Sigmoid colon (tissue), 7 donors: Measurements from ENCODE around the gene PTER. TPM values are rescaled to one million over a fixed set of nuclear protein-coding genes. Genes with fewer than 3 reads are reported as not detected.

Source experiments
- DNase-seq: peaks from one replicate; pipeline ENCODE4 v3.0.0-alpha.2; 2019
- H3K27ac ChIP-seq, 4 donors: fragments of 200-600 bp; sonication (generic); one replicate each; pipeline ENCODE4 v1.5.1; 2016 to 2019; ENCODE audit warnings: mild to moderate bottlenecking in 1 of 4
- H3K27me3 ChIP-seq, 3 donors: fragments of 200-600 bp; sonication (generic); one replicate each; pipeline ENCODE4 v1.5.1; 2019; ENCODE audit warnings: mild to moderate bottlenecking in 1 of 3
- H3K36me3 ChIP-seq, 4 donors: fragments of 200-600 bp; sonication (generic); one replicate each; pipeline ENCODE4 v1.5.1; 2016 to 2019
- H3K4me1 ChIP-seq, 4 donors: fragments of 200-600 bp; sonication (generic); one replicate each; pipeline ENCODE4 v1.5.1; 2017 to 2019
- H3K4me3 ChIP-seq, 4 donors: fragments of 200-600 bp; sonication (generic); one replicate each; pipeline ENCODE4 v1.5.1; 2017 to 2019; ENCODE audit warnings: mild to moderate bottlenecking in 2 of 4, moderate library complexity in 1 of 4
- H3K9me3 ChIP-seq, 4 donors: fragments of 200-600 bp in 3 of 4; sonication (generic) in 3 of 4; one replicate each; pipeline versions ENCODE4 v1.5.1 to v1.6.1; 2013 to 2019
- EP300 ChIP-seq, 4 donors: sonication (generic); formaldehyde crosslinking; IDR thresholded peaks; one replicate each; pipeline ENCODE4 v1.6.1; 2017; ENCODE audit warnings: antibody characterized with exemption in 4 of 4
- POLR2A ChIP-seq, 2 donors: fragments of 450-650 bp; IDR thresholded peaks; one replicate each; pipeline ENCODE4 v1.6.1; 2016; ENCODE audit warnings: antibody characterized with exemption in 2 of 2, mild to moderate bottlenecking in 2 of 2, moderate library complexity in 2 of 2
- POLR2AphosphoS5 ChIP-seq, 4 donors: sonication (generic); formaldehyde crosslinking; IDR thresholded peaks; one replicate each; pipeline ENCODE4 v1.6.1; 2017; ENCODE audit warnings: antibody characterized with exemption in 4 of 4
- WGBS, 2 donors: extraction: QIAGEN DNeasy Blood & Tissue Kit; methylation state at CpG; one replicate each; pipeline ENCODE4 v1.1.7; 2013; 5-methylcytosine and 5-hydroxymethylcytosine counted together
- intact Hi-C: fragments of 100-400 bp; cut with DNase I; formaldehyde crosslinking; loops from one replicate; pipeline ENCODE4 v1.15.1; 2023
- polyA plus RNA-seq, 3 donors: library from polyadenylated mRNA; stranded (reverse); fragments of 200-250 nt; gene quantifications; one replicate each; pipeline ENCODE4 v1.2.3, GENCODE V29; 2013
- total RNA-seq, 4 donors: library from RNA; depleted of rRNA; stranded (reverse); fragments of >200 nt; gene quantifications; one replicate each; pipeline ENCODE4 v1.1.0, GENCODE V29; 2016
- TF ChIP-seq, protein P1 (sequence below), 4 experiments: fragments of 450-650 bp in 3 of 4; fragments of 200-600 bp in 1 of 4; IDR thresholded peaks; one replicate each; pipeline ENCODE4 v1.5.1; 2016 to 2019; ENCODE audit warnings: antibody characterized with exemption in 4 of 4, mild to moderate bottlenecking in 3 of 4, moderate library complexity in 2 of 4
- donor health status: healthy with polysubstance abuse.
- donor health status: Bipolar disorder and iron deficiency.
- donor health status: healthy.

Gene PTER
- total and polyA plus RNA-seq, 7 donors = 6.1 to 14.3 (median 9.0) TPM

DNA sequence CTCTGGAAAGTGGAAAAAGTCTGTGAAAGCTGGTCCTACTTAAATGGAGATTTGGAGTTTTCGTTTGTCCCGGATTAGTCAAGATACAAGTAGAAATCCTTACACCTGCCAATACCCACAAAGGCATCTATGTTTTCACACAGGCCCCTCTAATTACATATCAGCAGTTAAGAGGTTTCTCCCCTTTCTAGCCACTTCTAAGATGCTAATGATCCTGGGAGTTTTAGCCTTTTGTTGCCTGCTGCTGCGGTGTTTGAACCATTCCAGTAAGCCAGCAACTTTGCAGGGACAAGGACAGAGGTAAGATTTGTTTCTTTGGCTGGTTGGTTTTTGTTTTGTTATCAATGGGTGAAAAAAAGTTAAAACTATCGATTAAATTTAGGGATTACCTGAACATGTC is 90.6 kb downstream of the PTER start:
- WGBS, 2 donors = 81 to 93% methylated on average over 4 of the region's 4 CpGs
- intact Hi-C loops = no loop called here
- no peak for DNase-seq
- Histone ChIP-seq H3K27me3 (peaks cover 0 to 4% (median 0%) of the 10 kb centered on the region in 3 donors), H3K4me3 (no peak overlapping the region), H3K4me1 (no peaks in the 10 kb centered on the region), H3K9me3 (no peaks in the 10 kb centered on the region), H3K36me3 (no peaks in the 10 kb centered on the region), H3K27ac (no peak overlapping the region)
- TF ChIP-seq, protein P1, sequence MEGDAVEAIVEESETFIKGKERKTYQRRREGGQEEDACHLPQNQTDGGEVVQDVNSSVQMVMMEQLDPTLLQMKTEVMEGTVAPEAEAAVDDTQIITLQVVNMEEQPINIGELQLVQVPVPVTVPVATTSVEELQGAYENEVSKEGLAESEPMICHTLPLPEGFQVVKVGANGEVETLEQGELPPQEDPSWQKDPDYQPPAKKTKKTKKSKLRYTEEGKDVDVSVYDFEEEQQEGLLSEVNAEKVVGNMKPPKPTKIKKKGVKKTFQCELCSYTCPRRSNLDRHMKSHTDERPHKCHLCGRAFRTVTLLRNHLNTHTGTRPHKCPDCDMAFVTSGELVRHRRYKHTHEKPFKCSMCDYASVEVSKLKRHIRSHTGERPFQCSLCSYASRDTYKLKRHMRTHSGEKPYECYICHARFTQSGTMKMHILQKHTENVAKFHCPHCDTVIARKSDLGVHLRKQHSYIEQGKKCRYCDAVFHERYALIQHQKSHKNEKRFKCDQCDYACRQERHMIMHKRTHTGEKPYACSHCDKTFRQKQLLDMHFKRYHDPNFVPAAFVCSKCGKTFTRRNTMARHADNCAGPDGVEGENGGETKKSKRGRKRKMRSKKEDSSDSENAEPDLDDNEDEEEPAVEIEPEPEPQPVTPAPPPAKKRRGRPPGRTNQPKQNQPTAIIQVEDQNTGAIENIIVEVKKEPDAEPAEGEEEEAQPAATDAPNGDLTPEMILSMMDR (IDR thresholded peaks at IDR 0.05) = no peak
- TF ChIP-seq EP300 (IDR thresholded peaks at IDR 0.05) = no peak
- TF ChIP-seq POLR2AphosphoS5 (IDR thresholded peaks at IDR 0.05) = no peak
- TF ChIP-seq POLR2A (IDR thresholded peaks at IDR 0.05) = no peak

DNA sequence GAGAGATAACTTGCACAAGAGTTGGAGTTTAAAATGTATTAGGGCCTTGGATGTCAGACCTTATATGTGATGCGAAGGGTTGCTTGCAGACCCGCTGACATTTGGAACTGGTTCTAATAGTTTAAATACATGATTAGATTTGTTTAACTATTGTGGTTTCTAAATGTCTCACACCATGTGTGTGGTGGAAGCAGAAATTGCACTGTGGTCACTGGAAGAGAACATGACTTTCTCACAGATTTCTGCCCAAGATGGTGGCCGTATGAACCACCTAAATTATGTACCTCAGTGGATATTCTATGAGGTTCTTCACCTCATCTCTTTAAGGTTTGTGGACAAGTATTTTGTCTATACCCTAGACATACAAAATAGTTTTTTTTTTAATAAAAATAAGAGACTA is 93.0 kb downstream of the PTER start:
- DNase-seq = no peak
- Histone ChIP-seq H3K4me1 (no peaks in the 10 kb centered on the region), H3K9me3 (no peaks in the 10 kb centered on the region), H3K27ac (no peak overlapping the region), H3K27me3 (no peaks in the 10 kb centered on the region), H3K36me3 (no peaks in the 10 kb centered on the region), H3K4me3 (no peak overlapping the region)
- WGBS, 2 donors = 84 to 85% methylated on average over 3 of the region's 3 CpGs
- intact Hi-C loops = no loop called here
- TF ChIP-seq POLR2AphosphoS5 (IDR thresholded peaks at IDR 0.05) (no peak), EP300 (IDR thresholded peaks at IDR 0.05) (no peak), POLR2A (IDR thresholded peaks at IDR 0.05) (no peak)
- TF ChIP-seq, protein P1 (IDR thresholded peaks at IDR 0.05) = no peak

DNA sequence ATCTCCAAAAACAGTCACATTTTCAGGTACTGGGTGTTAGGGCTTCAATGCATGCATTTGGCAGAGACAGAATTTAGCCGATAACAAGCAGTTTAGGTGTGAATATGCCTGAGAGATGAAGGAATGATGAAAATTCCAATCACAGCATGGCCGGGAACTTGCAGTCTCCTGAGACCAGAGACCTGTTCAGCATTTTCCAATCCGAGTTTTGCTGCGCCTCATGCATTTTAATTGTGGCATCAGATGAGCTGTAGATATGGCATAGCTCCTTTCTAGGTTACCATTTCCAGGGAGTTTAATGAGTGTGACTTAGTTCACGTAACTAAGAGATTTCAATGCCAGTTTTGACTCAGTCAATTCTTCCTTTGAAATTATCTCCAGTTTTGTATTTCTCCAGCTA is 99.3 kb downstream of the PTER start:
- DNase-seq = no peak
- intact Hi-C loops = no loop called here
- WGBS, 2 donors = 94 to 95% methylated on average over 5 of the region's 5 CpGs

DNA sequence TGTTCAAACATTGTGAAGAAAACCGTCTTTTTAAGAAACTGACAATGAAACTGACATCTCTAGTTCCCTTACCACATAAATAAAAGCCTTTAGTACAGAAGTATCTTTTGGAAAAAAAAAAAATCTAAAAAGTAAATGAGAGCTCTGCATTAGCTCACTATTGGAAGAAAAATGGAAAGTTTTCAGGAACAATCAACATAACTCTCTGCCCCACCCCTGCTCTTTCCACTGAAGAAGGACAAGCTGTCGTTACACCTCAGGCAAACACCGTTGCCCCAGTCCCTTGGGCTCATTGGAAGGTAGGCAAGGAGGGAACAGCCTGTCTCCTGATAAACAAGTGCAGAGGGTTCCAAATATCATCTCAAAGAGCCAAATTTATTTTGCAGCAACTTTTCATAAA is 107.3 kb downstream of the PTER start:
- TF ChIP-seq POLR2AphosphoS5 (IDR thresholded peaks at IDR 0.05) (no peak), POLR2A (IDR thresholded peaks at IDR 0.05) (no peak), EP300 (IDR thresholded peaks at IDR 0.05) (no peak)
- TF ChIP-seq, protein P1 (IDR thresholded peaks at IDR 0.05) = no peak
- Histone ChIP-seq H3K9me3 (no peaks in the 10 kb centered on the region), H3K36me3 (no peaks in the 10 kb centered on the region), H3K4me1 (no peaks in the 10 kb centered on the region), H3K27ac (no peak overlapping the region), H3K4me3 (no peak overlapping the region), H3K27me3 (peaks cover 0 to 2% (median 0%) of the 10 kb centered on the region in 3 donors)
- intact Hi-C loops = no loop called here
- no peak for DNase-seq
- 38 to 63% methylated on average over 3 of the region's 3 CpGs for WGBS, 2 donors

More for the DNA sequence above, 99.3 kb downstream of the PTER start:
- H3K4me1 ChIP-seq = no peaks in the 10 kb centered on the region
- H3K36me3 ChIP-seq = no peaks in the 10 kb centered on the region
- no peak overlapping the region for H3K4me3 ChIP-seq
- peaks cover 0 to 3% (median 0%) of the 10 kb centered on the region in 3 donors for H3K27me3 ChIP-seq
- TF ChIP-seq EP300 (IDR thresholded peaks at IDR 0.05) = no peak
- TF ChIP-seq POLR2A (IDR thresholded peaks at IDR 0.05) = no peak
- TF ChIP-seq, protein P1 (IDR thresholded peaks at IDR 0.05) = no peak
- no peak for TF ChIP-seq POLR2AphosphoS5 (IDR thresholded peaks at IDR 0.05)
- no peak overlapping the region for H3K27ac ChIP-seq
- peaks cover 0 to 2% (median 0%) of the 10 kb centered on the region in 4 donors for H3K9me3 ChIP-seq

DNA sequence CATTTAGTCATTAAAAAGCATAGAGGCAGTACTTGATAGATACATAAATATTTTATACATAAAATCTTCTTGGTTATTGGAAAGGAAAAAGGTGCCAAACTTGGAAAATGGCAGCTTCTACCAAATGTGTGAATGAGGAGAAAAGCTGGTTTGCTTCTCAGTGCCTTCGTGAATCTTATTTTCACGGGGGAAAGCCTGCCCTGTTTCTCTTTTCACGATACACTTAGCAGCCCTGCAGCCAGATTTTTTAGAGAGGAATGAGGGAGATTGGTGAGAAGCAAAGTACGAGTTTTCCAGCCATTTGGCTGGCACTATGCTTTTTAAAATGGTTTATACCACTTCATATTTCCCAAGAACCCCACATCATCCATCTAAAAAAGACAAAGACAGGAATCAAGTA is 107.8 kb downstream of the PTER start:
- intact Hi-C loops = no loop called here
- no peak for DNase-seq
- TF ChIP-seq POLR2A (IDR thresholded peaks at IDR 0.05) (no peak), EP300 (IDR thresholded peaks at IDR 0.05) (no peak), POLR2AphosphoS5 (IDR thresholded peaks at IDR 0.05) (no peak)
- TF ChIP-seq, protein P1 (IDR thresholded peaks at IDR 0.05) = no peak
- H3K36me3 ChIP-seq = no peaks in the 10 kb centered on the region
- H3K4me3 ChIP-seq = no peak overlapping the region
- no peak overlapping the region for H3K27ac ChIP-seq
- 88 to 92% methylated on average over 4 of the region's 4 CpGs for WGBS, 2 donors
- no peaks in the 10 kb centered on the region for H3K4me1 ChIP-seq
- no peaks in the 10 kb centered on the region for H3K27me3 ChIP-seq
- no peaks in the 10 kb centered on the region for H3K9me3 ChIP-seq
